Body of pancreas (tissue), 4 donors: ENCODE data around the gene RBP2. TPM values are rescaled to one million over a fixed set of nuclear protein-coding genes. Genes with fewer than 3 reads are reported as not detected.

Source experiments
- ATAC-seq: fragments of 150-250 bp; one replicate; pipeline ENCODE4 v1.9.1; 2016
- DNase-seq, 4 donors: peaks; one replicate each; pipeline ENCODE4 v3.0.0-alpha.2; 2019
- H3K27ac ChIP-seq, 4 donors: fragments of 200-600 bp; sonication (generic); 1 replicate in 3 of 4; 2 replicates in 1 of 4; pipeline versions ENCODE4 v1.5.1 to v1.6.1; 2016 to 2019; ENCODE audit warnings: mild to moderate bottlenecking in 1 of 4, mixed read lengths in 1 of 4, moderate library complexity in 1 of 4
- H3K27me3 ChIP-seq, 2 donors: fragments of 200-600 bp; sonication (generic); one replicate each; pipeline ENCODE4 v1.6.0; 2016; ENCODE audit warnings: mild to moderate bottlenecking in 1 of 2
- H3K36me3 ChIP-seq, 2 donors: fragments of 200-600 bp; sonication (generic); replicated peaks in 1 of 2; 2 replicates each; pipeline ENCODE4 v1.5.1; 2016; ENCODE audit warnings: low read depth in 2 of 2; ENCODE audit not compliant: insufficient read depth in 1 of 2
- H3K4me1 ChIP-seq: fragments of 200-600 bp; sonication (generic); one replicate; pipeline ENCODE4 v1.6.0; 2016
- H3K4me3 ChIP-seq, 2 donors: fragments of 200-600 bp; sonication (generic); 1 replicate in 1 of 2; 2 replicates in 1 of 2; pipeline ENCODE4 v1.5.1; 2016 to 2019
- H3K9me3 ChIP-seq, 3 donors: fragments of 200-600 bp; sonication (generic); 1 replicate in 2 of 3; 2 replicates in 1 of 3; pipeline ENCODE4 v1.5.1; 2016
- POLR2A ChIP-seq, 3 donors: fragments of 450-650 bp; IDR thresholded peaks; one replicate each; pipeline ENCODE4 v1.6.1; 2016; ENCODE audit warnings: antibody characterized with exemption in 3 of 3, mild to moderate bottlenecking in 2 of 3
- WGBS, 2 donors: methylation state at CpG; one replicate each; pipeline ENCODE4 v1.1.5; 2017; 5-methylcytosine and 5-hydroxymethylcytosine counted together
- intact Hi-C: fragments of 100-400 bp; cut with DNase I; formaldehyde crosslinking; loops from one replicate; pipeline ENCODE4 v1.15.1; 2023
- total RNA-seq, 2 donors: library from RNA; depleted of rRNA; stranded (reverse); fragments of >200 nt; gene quantifications; one replicate each; pipeline ENCODE4 v1.1.0, GENCODE V29; 2016
- TF ChIP-seq, protein P1 (sequence below), 7 experiments: fragments of 450-650 bp in 4 of 7; fragments of 200-600 bp in 3 of 7; sonication (generic) in 3 of 7; IDR thresholded peaks; one replicate each; pipeline ENCODE4 v1.5.1; 2016 to 2019; ENCODE audit warnings: antibody characterized with exemption in 7 of 7

The RBP2 gene
- total RNA-seq, 2 donors from 2014 or later, result not detected

DNA sequence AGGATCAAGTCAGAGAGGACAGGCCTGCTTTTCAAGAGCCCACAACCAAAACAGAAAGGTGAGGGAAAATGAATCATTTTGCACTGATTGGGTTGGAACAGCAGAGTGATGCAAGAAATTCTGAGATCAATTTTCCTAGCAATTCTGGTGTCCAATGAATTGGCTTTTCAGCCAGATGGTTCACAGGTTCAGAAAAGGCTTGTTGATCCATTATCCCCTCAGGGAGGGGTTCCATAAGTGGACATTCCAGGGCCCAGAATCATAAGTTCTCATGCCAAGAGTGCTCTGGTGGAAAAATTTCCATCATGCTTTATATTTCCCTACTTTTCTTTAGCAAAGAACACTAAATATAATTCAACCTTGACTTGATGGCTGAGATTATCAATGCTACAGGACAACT, 16.2 kb downstream of the RBP2 start:
- Histone ChIP-seq H3K27me3 (no peaks in the 10 kb centered on the region), H3K4me3 (no peak overlapping the region), H3K9me3 (no peaks in the 10 kb centered on the region), H3K27ac (no peak overlapping the region), H3K36me3 (no peaks in the 10 kb centered on the region), H3K4me1 (peaks cover 5% of the 10 kb centered on the region)
- DNase-seq (no peak), ATAC-seq (no peak)
- intact Hi-C loops, result no loop called here
- TF ChIP-seq, protein P1, sequence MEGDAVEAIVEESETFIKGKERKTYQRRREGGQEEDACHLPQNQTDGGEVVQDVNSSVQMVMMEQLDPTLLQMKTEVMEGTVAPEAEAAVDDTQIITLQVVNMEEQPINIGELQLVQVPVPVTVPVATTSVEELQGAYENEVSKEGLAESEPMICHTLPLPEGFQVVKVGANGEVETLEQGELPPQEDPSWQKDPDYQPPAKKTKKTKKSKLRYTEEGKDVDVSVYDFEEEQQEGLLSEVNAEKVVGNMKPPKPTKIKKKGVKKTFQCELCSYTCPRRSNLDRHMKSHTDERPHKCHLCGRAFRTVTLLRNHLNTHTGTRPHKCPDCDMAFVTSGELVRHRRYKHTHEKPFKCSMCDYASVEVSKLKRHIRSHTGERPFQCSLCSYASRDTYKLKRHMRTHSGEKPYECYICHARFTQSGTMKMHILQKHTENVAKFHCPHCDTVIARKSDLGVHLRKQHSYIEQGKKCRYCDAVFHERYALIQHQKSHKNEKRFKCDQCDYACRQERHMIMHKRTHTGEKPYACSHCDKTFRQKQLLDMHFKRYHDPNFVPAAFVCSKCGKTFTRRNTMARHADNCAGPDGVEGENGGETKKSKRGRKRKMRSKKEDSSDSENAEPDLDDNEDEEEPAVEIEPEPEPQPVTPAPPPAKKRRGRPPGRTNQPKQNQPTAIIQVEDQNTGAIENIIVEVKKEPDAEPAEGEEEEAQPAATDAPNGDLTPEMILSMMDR (IDR thresholded peaks at IDR 0.05), result no peak
- TF ChIP-seq POLR2A (IDR thresholded peaks at IDR 0.05), result no peak

DNA sequence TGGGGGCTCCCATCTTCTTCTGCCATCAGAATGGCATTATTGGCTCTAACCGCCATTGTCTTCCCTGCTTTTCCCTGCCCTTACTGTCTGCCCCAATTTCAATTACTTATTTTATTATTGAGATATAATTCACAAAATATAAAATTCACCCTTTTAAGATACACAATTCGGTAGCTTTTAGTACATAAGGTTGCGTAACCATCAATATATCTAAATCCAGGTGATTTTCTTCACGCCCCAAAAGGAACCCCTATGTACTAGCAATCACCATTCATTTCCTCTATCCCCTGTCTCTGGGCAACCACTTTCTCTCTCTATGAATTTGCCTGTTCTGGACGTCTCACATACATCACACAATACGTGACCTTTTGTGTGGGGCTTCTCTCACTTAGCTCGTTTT, 18.0 kb downstream of the RBP2 start:
- Histone ChIP-seq H3K9me3 (no peaks in the 10 kb centered on the region), H3K36me3 (no peaks in the 10 kb centered on the region), H3K4me3 (no peak overlapping the region), H3K4me1 (peaks cover 5% of the 10 kb centered on the region), H3K27me3 (no peaks in the 10 kb centered on the region), H3K27ac (no peak overlapping the region)
- 80 to 90% methylated on average over 7 of the region's 7 CpGs for WGBS, 2 donors
- ATAC-seq (no peak), DNase-seq (no peak)
- intact Hi-C loops, result no loop called here
- TF ChIP-seq, protein P1 (IDR thresholded peaks at IDR 0.05), result no peak
- TF ChIP-seq POLR2A (IDR thresholded peaks at IDR 0.05), result no peak

DNA sequence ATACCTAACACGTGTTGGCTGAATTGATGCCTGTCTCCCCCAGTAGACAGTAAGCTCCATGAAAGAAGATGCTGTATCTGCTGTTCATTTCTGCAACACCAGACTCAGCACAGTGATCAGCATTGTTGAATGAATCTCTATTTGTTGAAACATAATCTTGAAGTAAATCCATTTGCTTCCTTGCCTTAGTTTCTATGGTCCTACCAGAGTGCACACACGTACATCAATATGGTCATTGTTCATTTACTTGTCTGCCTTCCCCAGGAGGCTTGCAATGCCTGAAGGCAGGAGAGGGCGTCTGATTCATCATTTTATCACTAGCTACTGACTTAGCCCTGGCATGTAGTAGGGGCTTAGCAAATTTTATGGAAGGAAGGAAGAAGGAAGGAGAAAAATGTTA, 19.2 kb downstream of the RBP2 start:
- H3K9me3 ChIP-seq, result no peaks in the 10 kb centered on the region
- intact Hi-C loops, result no loop called here
- no peak overlapping the region for H3K4me3 ChIP-seq

DNA sequence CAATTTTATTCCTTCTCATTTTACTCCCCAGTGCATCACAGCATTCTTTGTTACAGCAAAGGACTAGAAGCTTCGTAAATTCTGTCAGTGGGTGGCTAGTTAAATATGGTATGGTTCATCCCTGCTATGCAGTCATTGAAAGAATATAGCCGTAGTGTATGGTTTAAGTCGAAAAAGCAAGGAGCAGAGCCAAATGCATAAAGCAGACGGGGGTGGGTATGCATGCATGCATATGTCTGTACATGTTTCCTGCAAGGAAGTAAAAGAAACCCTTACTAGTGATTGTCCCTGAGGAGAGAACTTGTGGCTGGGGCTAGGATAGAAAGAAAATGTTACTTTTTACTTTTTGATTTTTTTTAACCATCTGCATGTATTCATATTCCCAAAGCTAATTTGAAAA, 19.9 kb downstream of the RBP2 start:
- Histone ChIP-seq H3K4me1 (no peaks in the 10 kb centered on the region), H3K9me3 (no peaks in the 10 kb centered on the region), H3K4me3 (no peak overlapping the region), H3K27me3 (no peaks in the 10 kb centered on the region), H3K27ac (no peak overlapping the region), H3K36me3 (no peaks in the 10 kb centered on the region)
- no peak for TF ChIP-seq POLR2A (IDR thresholded peaks at IDR 0.05)
- TF ChIP-seq, protein P1 (IDR thresholded peaks at IDR 0.05), result no peak
- WGBS, 2 donors, result 89 to 91% methylated on average over 4 of the region's 4 CpGs
- intact Hi-C loops, result no loop called here
- ATAC-seq, result no peak
- no peak for DNase-seq

More for the DNA sequence above, 19.2 kb downstream of the RBP2 start:
- DNase-seq (no peak), ATAC-seq (no peak)
- Histone ChIP-seq H3K27me3 (no peaks in the 10 kb centered on the region), H3K4me1 (peaks cover 5% of the 10 kb centered on the region), H3K36me3 (no peaks in the 10 kb centered on the region), H3K27ac (no peak overlapping the region)
- 80 to 84% methylated on average over 3 of the region's 3 CpGs for WGBS, 2 donors
- TF ChIP-seq, protein P1 (IDR thresholded peaks at IDR 0.05), result no peak
- no peak for TF ChIP-seq POLR2A (IDR thresholded peaks at IDR 0.05)

DNA sequence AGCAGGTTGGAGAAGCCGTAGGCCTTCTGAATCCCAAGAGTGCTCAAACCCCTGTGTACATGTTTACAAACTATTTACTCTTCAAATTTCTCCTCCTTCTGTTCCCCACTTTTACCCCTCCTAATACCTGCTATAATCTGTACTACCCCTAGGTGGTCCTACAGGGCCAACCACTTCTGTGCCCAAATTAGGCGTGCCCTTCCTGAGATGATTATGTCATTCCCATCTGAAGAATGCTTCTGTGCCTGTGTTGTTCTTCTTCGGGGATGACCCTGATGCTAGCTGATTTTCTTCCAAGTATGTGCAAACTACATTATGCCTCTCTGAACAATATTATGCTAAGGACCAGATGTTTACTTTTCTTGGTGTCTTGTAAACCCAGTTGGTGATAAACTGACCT, 20.5 kb downstream of the RBP2 start:
- Histone ChIP-seq H3K27ac (no peak overlapping the region), H3K36me3 (no peaks in the 10 kb centered on the region)
- 74 to 76% methylated on average over 3 of the region's 3 CpGs for WGBS, 2 donors

More for the DNA sequence above, 20.5 kb downstream of the RBP2 start:
- TF ChIP-seq, protein P1 (IDR thresholded peaks at IDR 0.05), result peak in 2 of 7 experiments; percentile 28 to 30
- TF ChIP-seq POLR2A (IDR thresholded peaks at IDR 0.05), result no peak
- ATAC-seq, result peak; percentile 21
- intact Hi-C loops, result no loop called here
- Histone ChIP-seq H3K27me3 (no peaks in the 10 kb centered on the region), H3K9me3 (no peaks in the 10 kb centered on the region), H3K4me3 (no peak overlapping the region), H3K4me1 (no peaks in the 10 kb centered on the region)
- DNase-seq, result no peak
